Anterior cingulate cortex (tissue), 58 donors: ENCODE data around the gene THAP9.
A peak's percentile ranks its signal among the peaks of the same experiment; 100 is the strongest.
"Not testable (repeated sequence)": the region's sequence is repeated elsewhere in the genome, so short reads cannot be mapped to it uniquely, and the experiment has no call there.

Experiments used
- DNase-seq, 58 donors: peaks; one replicate each; lab custom pipeline; 2025; lab: John Stamatoyannopoulos, UW

THAP9 gene

DNA sequence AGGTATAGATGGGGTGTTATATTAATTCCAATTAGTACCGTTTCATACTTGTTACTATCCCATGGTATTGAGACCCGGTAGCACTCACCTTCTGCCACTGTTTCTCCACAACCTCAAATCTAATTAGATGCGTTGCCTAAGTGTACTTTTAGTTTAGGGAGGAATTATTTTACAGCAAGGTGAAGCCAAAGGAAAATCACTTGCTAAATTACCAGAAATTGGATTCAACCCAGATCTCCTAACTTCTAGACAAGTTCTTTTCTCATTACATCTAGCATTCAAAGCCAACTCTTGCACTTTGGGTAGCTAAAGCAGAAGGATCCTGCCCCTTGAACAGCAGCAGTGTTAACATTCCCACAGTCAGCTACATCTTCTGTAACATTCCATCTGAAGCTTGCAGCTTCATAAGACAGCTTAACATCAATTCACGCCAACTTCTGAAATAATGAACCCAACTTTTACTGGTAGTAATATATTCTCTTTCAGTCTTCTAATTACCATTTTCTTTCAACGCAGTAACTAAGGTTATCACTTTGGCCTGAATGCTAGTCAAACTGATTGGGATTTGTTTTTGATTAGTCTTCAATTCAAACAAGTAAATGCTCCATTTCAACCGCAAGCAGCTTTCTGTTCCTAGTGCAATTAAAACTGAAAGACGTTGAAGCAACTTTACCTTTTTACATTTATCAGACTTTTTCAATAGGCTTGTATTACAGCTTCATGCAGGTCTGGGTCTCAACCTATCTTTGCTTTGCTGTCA is 8.6 kb upstream of the THAP9 start:
- DNase-seq: no peak

DNA sequence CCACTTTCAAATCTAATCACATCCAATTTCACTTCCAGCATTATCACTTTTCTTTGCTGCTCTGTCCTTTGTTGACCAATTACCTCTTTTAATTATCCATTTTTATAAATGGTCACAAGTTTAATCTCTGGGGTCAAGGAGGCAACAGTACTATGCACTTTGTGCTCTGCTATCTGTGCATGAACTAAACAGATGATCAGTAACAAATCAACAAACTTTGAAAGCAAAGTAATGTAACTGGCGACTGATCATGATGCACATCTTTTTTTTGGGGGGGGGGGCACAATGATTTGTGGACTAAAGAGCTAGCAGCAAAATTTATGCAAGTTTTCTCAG is 8.1 kb upstream of the THAP9 start:
- DNase-seq: no peak

DNA sequence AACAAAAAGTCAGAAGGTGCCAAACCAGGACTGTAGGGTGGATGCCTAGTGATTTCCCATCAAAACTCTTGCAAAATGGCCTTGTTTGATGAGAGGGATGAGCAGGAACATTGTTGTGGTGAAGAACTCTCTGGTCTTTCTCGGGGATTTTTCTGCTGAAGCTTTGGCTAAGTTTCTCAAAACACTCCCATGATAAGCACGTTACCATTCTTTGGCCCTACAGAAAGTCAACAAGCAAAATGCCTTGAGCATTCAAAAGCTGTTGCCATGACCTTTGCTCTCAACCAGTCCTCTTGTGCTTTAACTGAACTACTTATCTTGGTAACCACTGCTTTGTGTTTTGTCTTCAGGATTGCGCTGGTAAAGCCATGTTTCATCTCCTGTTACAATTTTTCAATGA is 6.6 kb upstream of the THAP9 start:
- DNase-seq: no peak

DNA sequence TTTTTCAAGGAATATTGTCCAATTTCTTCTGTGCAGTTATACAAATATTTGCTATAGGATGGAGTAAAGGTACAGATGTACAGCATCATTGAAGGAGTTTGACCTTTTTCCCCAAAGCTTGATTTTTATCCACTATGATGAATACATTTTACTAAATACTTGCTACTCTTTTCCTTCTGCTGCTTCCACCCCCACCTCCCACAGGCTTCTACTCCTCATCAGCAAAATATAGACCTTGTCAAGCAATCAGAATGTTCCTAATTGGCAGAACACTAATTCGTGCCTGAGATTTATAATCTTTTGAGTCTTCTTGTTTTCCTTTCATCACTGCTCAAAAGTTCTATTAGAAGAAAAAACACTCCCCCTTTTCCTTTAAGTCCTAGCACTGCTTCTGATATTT is 3.8 kb upstream of the THAP9 start:
- no peak for DNase-seq

DNA sequence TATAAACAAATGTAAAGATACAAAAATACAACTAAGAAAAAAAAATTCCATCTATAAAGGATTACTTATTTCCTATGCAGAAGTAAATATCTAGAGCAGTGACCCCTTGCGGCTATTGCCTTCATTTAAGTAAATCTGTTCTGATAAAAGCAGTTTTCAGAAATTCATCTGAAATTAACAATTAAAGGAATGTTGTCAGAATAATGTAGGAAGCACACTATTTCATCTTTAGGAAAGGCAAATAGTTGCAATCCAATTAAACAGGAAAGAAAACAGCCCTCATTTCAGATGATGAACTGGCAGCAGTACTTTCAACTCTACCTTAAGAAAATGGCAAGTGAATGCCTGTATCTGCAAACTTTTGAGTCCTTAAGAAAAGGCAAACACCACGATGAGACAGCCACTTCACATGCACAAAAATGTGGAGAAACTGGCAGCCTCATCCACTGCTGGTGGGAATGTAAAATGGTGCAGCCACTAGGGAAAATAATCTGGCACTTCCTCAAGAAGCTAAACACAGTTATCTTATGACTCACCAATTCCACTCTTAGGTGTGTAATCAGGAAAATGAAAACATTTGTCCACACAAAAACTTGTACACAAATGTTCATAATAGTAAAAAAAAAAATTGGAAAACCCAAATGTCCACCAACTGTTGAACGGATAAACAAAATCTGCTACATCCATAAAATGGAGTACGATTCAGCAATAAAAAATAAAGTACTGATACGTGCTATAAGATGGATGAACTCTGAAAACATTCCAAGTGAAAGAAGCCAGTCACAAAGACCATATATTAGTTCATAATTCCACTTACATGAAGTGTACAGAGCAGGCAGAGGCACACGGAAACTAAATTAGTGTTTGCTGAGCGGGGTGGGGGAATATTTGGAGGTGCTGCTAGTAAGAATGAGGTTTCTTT is 2.0 kb upstream of the THAP9 start:
- DNase-seq: no peak

DNA sequence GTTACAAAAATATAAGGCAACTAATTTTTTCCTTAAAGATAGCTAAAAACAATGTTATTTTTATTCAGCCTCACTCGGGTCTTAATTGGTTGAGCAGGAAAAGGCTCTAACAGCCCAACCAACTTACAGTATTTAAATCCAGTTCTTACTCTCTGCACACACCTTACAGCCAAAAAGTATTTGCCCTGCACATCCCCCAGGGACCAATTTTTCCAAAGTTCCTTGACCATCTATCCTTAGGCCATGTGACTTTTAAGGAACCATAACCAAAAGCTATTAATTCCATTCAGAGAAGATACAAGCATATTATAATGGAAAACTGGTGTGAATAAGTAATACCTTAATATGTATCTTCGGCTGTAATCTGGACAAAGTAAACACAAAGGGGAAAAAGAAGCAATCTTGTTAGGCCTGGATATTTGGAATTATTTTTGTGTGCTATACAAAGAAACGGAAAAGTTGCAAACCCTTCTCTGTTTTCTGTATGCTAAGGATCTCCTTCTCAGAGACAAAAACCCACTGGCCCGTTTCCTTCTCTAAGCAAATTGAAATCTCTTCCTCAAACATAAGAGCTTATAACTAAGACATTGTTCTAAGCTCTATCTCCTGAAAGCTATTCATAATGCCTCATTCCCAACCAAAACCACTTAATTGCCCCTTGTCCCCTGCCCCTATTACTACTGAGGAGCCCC is 1.0 kb upstream of the THAP9 start:
- peak in 1 of 58 donors; percentile 47 for DNase-seq

DNA sequence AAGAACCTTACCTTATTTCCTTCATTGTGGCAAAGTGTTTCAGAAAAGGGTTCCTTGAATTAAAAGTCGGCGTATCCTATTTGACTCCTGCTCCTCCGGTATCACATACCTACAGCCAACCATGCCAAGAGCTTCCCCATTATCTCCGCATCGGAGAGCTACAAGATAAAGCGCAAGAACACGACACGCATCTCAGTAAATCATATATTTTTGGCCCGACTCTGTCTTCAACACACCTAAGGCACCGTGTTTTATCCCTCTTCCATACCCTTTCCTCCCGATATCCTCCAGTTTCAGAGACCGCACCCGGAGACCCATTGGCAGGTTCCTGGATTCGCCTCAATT is 497 bp upstream of the THAP9 start:
- peak in 1 of 58 donors; percentile 38 for DNase-seq

DNA sequence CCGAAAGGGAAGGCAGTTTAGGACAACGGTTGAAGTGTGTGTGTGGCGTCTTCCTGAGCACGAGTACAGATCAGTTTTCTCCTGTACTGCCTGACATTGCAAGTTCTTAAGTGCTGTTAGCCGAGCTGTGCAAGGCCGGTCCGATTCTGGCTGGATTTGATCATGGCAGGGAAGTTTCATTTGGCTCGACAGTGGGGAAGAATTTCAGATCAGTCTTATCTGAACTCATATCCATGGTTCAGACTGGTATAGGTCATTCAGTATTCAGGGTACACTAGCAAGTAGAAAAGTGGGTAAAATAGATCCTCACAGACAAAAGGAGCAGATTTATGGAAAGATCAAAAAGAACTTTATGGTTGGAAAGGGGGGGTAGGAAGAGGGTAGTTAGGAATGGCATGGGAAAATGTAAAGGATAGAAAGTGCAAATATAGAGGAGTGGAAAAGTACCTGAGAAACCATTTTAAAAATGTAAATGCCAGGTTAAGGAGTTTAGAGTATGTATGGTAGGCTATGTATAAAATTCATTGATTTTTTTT is 716 bp downstream of the THAP9 start:
- no peak for DNase-seq

DNA sequence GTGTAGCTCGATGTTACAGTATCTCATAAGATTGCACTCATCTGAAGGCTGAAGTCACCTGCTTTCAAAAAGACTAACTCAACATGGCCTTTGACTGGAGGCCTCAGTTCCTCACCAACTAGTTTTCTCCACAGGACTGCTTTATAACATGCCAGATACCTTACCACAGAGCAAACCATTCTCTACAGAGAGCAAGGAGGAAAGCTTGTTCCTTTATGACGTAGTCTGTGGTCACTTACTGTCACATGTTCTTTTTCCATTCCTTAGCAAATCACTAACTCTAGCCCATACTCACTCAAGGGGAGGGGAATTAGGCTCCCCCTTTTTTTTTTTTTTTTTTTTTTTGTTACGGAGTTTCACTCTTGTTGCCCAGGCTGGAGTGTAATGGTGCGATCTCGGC is 3.2 kb downstream of the THAP9 start:
- DNase-seq: no peak

DNA sequence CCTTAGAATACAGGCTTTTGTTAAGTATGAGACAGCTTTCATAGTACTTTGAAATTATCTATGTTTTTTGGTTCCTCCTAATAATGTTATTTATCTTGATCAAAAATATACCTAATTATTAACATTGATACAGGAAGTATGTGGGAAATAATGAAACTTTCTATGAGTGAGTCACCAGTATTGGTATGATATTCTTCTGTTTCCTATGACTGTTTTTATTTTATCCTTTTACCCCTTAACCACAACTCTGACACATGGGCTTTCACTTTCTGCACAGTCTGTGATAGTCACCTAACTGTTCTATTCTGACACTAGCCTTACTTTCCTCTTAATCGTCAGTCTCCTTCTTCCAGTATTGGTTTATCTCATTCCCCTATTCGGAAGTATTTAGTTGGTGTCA is 4.7 kb downstream of the THAP9 start:
- no peak for DNase-seq

DNA sequence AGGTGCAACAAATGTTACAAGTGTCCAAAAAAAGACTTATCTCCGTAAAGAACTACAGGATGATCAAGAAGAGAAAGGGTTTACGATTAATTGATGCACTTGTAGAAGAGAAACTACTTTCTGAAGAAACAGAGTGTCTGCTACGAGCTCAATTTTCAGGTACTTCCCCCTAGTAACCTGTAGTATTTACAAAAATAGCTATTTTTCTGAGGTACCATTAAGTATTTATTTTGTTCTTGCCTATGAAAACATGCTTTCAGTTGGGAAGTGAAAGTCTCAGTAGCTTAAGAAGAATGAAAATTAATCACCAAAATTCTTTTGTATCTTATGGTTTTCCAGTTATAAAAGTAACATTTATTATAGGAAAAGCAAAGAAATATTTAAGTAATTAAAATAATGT is 5.9 kb downstream of the THAP9 start:
- DNase-seq: no peak

DNA sequence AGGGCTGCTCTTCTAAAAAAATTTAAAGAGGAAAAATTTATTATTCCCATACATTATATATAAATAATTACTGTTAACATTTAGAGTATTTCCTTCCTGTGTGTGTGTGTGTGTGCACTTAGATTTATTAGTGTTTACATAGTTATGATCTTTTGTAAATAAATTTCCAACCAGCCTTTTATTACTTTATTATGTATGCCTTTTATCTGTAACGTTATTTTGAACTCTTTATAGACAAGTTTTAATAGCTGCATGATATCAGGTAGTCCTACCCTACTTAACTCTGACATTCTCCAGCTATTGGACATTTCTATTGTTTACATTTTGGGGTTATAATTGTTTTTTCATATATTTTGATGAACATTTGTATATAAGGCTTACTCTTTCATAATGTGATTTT is 8.8 kb downstream of the THAP9 start:
- no peak for DNase-seq

DNA sequence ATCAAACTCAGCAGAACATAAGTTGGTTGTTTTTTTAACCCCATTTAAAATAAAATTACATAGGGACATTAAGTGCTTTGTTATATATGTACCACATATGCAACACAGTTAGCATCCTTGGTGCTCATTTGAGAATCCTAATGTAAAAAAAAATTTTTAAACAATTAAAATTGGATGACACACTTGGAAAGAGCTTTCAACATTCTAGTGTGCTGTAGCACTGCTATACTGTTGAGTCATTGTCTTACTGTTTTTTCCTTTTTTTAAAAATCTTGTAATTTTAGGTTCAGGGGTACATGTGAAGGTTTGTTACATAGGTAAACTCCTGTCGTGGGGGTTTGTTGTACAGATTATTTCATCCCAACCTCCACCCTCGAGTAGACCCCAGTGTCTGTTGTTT is 12.8 kb downstream of the THAP9 start:
- DNase-seq: no peak

DNA sequence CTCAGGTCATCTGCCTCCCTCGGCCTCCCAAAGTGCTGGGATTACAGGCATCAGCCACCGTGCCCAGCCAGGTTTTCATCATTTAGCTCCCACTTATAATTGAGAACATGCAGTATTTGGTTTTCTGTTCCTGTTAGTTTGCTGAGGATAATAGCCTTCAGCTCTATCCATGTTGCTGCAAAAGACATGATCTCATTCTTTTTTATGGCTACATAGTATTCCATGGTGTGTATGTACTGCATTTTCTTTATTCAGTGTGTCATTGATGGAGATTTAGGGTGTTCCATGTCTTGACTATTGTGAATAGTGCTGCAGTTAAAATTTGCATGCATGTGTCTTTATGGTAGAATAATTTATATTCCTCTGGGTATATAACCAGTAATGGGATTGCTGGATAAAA is 13.4 kb downstream of the THAP9 start:
- not testable (repeated sequence) for DNase-seq

DNA sequence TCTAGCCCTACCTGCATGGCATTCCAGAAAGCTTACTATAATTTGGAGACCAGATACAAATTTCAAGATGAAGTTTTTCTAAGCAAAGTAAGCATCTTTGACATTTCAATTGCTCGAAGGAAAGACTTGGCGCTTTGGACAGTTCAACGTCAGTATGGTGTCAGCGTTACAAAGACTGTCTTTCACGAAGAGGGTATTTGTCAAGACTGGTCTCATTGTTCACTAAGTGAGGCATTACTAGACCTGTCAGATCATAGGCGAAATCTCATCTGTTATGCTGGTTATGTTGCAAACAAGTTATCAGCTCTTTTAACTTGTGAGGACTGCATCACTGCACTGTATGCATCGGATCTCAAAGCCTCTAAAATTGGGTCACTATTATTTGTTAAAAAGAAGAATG is 17.6 kb downstream of the THAP9 start:
- peak in 7 of 58 donors; percentile 1 to 63 (median 20) for DNase-seq

DNA sequence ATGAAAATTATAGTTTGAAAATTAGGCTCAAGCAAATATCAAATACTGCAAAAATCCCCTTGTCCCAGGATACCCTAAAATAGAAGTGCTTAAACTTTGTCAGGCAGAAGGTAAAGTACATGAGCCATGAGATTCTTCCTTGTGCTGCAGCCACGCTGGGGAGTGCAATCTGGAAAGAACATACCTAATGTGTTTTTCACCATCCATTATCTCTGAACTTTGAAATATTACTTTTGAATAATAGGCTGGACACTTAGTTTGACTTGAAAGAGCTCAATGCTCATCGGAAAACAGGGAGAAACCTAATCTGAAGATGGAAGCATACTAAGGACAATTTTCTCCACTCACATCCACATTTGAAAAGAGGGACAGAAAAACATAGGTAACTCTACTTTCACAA is 18.9 kb downstream of the THAP9 start:
- DNase-seq: no peak

DNA sequence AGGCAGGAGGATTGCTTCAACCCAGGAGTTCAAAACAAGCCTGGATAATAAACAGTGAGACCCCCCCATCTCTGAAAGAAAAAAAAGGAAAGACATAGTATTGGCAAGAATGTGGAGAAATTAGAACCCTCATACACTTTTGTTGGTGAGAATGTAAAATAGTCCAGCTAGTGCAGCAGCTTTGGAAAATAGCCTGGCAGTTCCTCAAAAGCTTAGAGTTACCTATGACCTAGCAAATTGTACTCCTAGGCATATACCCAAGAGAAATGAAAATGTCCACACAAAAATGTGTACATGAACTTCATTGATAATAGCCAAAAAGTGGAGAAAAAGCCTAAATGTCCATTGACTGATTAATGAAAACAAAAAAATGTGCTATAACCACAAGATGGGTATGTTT is 21.3 kb downstream of the THAP9 start:
- no peak for DNase-seq

DNA sequence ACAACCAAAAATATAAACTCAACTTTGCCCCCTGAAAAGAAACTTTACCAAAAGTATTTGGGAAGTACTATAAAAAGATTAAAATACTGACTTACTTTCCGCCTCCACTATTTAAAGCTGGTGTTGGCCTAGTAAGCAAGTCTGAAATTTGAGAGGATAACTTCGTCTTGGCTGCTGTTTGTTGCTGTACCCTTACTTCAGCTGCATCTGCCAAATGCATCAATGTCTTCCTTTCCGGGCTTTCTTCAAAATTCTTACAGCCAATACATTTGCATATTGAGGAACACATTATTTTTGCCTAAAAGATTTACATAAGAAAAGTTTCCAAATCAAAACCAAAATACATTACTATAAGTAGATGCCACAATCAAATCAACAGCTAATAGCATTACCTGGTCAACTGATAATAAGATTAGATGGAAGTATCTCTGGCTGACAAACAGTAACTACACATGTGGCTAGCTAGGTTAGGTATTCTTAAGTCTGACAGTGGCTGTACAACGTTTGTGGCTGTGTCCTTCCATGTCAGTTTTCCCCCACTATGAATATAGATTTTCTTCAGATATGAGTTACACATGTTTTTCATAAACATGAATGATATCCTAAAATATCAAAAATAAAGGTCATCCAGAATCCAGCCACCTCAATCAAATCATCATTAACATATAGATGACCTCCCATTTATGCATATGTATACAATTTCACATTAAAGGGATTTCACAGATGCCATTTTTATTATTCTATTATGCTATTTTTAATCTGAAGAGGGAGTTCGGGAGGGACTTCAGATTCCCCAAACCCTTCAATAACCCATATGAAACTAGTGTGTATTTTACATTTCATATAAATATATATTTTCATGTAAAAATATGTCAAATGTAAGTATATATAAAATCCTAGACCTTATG is 30.6 kb downstream of the THAP9 start:
- peak in 1 of 58 donors; percentile 1 for DNase-seq

DNA sequence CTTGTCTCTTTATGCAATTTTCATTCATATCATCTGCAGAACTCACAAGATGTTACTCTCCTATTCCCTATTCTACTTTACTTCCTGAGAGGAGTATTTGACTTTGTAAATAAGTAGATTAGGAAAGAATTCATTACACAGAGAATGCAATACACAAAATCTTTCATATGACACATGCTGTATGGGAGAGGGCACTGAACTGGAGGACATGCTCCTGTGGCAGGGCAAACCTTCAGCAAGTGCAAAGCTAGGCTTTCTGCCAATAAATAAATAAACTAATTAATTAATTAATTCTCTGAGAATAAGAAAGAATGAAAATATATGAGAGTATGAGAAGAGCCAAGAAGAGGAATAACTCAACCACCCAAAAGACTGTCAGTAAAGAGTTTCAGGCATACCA is 33.9 kb downstream of the THAP9 start:
- no peak for DNase-seq

DNA sequence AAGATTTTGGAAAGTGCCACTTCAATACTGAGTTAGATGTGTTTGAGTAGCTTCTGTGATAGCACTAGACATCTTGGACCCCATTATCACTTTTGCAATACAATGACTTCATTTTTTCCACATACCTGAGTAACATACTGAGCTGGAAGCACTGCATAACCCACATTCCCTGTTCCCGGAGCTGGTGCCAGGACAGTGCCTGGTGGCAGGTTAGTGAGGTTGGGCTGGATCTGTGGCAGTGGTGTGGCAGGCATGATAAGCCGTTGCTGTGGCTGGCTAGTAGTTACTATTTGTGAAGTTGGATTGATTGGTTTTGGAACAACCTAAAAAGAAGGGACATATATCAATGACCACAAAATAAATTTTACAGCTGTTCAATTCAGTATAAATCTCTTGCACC is 38.9 kb downstream of the THAP9 start:
- DNase-seq: no peak
